T-cell (primary cell): Measurements from ENCODE around the gene DOCK9. TPM values are rescaled to one million over a fixed set of nuclear protein-coding genes. Genes with fewer than 3 reads are reported as not detected.

Experiments
- ATAC-seq, 4 experiments: fragments of 200-7000 bp in 3 of 4; fragments of 150-1000 bp in 1 of 4; cut with Tn5 transposase; replicated peaks in 1 of 4; 1 replicate in 3 of 4; 2 replicates in 1 of 4; pipeline ENCODE4 v1.10.0; 2021; ENCODE audit warnings: moderate library complexity in 3 of 4, mild to moderate bottlenecking in 2 of 4, moderate number of reproducible peaks in 1 of 4
- CTCF ChIA-PET, 2 donors: fragments of 300-600 bp; sonication (Branson Sonifier 250); formaldehyde crosslinking; loops; one replicate each; lab custom pipeline; 2022; ENCODE audit warnings: antibody characterized with exemption in 2 of 2; lab: Charles Lee
- POLR2A ChIA-PET, 2 donors: fragments of 300-600 bp; sonication (Branson Sonifier 250); formaldehyde crosslinking; loops; one replicate each; lab custom pipeline; 2022; ENCODE audit warnings: antibody characterized with exemption in 2 of 2; lab: Charles Lee
- DNase-seq, 35 experiments: peaks; one replicate each; pipeline versions ENCODE4 v3.0.0 to v3.0.0-alpha.2; 2013 to 2023
- H3K27ac ChIP-seq: one replicate; pipeline ENCODE4 v1.5.1; 2013; ENCODE audit warnings: low read length
- H3K27me3 ChIP-seq, 2 experiments: replicated peaks in 1 of 2; 1 replicate in 1 of 2; 2 replicates in 1 of 2; pipeline versions ENCODE4 v1.6.1 to v1.7.0; 2013; ENCODE audit warnings: low read length in 1 of 2, mixed read lengths in 1 of 2; ENCODE audit not compliant: control insufficient read depth in 2 of 2, insufficient read depth in 2 of 2; ENCODE audit errors: extremely low read depth in 1 of 2
- H3K36me3 ChIP-seq, 2 donors: 1 replicate in 1 of 2; 2 replicates in 1 of 2; pipeline versions ENCODE4 v1.6.1 to v1.7.0; 2013; ENCODE audit warnings: low read length in 1 of 2; ENCODE audit not compliant: control insufficient read depth in 2 of 2, insufficient read depth in 1 of 2; ENCODE audit errors: extremely low read depth in 1 of 2
- H3K4me1 ChIP-seq, 2 experiments: 1 replicate in 1 of 2; 2 replicates in 1 of 2; pipeline versions ENCODE4 v1.6.1 to v1.7.0; 2013; ENCODE audit warnings: low read length in 2 of 2, mixed read lengths in 1 of 2; ENCODE audit not compliant: insufficient read depth in 2 of 2, control insufficient read depth in 1 of 2; ENCODE audit errors: extremely low read depth in 1 of 2
- H3K4me3 ChIP-seq, 2 donors: 1 replicate in 1 of 2; 2 replicates in 1 of 2; pipeline versions ENCODE4 v1.5.1 to v1.7.0; 2013; ENCODE audit warnings: mild to moderate bottlenecking in 2 of 2, low read length in 1 of 2, moderate library complexity in 1 of 2; ENCODE audit not compliant: control insufficient read depth in 1 of 2; ENCODE audit errors: extremely low read depth in 1 of 2
- H3K9me3 ChIP-seq: 2 replicates; pipeline ENCODE4 v1.7.0; 2013
- H3K27ac Mint-ChIP-seq, 2 donors: one replicate each; pipeline ENCODE4 v1.8.0; 2020 to 2021; ENCODE audit warnings: mild to moderate bottlenecking in 2 of 2, mixed read lengths in 2 of 2
- H3K27me3 Mint-ChIP-seq, 2 donors: one replicate each; pipeline ENCODE4 v1.8.0; 2021 to 2022; ENCODE audit warnings: mixed read lengths in 2 of 2
- H3K36me3 Mint-ChIP-seq: one replicate; pipeline ENCODE4 v1.8.0; 2021; ENCODE audit warnings: mixed read lengths
- H3K4me1 Mint-ChIP-seq, 3 donors: one replicate each; pipeline ENCODE4 v1.8.0; 2020 to 2022; ENCODE audit warnings: mixed read lengths in 3 of 3, mild to moderate bottlenecking in 1 of 3
- H3K4me3 Mint-ChIP-seq, 3 donors: one replicate each; pipeline ENCODE4 v1.8.0; 2020 to 2022; ENCODE audit warnings: mild to moderate bottlenecking in 3 of 3, mixed read lengths in 3 of 3, moderate library complexity in 3 of 3
- H3K9me3 Mint-ChIP-seq, 3 donors: one replicate each; pipeline ENCODE4 v1.8.0; 2020 to 2022; ENCODE audit warnings: mixed read lengths in 3 of 3
- WGBS: methylation state at CpG from one replicate; pipeline ENCODE4 v1.1.5; 2013; ENCODE audit warnings: missing lambda C conversion rate; ENCODE audit not compliant: insufficient coverage; 5-methylcytosine and 5-hydroxymethylcytosine counted together
- total RNA-seq, 35 experiments: library from RNA in 6 of 35; stranded (reverse) in 6 of 35; fragments of 120-200 nt in 1 of 35; gene quantifications; one replicate each; pipeline versions ENCODE4 v1.2.1 to v1.2.4 and lab custom pipeline; 2013 to 2026

DOCK9 gene
- total RNA-seq, 5 donors from 2014 or later (not counting 1 experiment from before 2014, with no cell fraction given): 96.2 to 170 (median 162) TPM

- no peaks in the 10 kb centered on the region for H3K9me3 ChIP-seq
- CTCF ChIA-PET: no interaction called here
- H3K27me3 ChIP-seq: no peaks in the 10 kb centered on the region
- H3K27ac Mint-ChIP-seq: peak overlapping the region; percentile 5 to 23
- DNase-seq: no peak
- H3K9me3 Mint-ChIP-seq: peaks cover 4 to 13% (median 11%) of the 10 kb centered on the region in 3 donors
- no peak for ATAC-seq
- POLR2A ChIA-PET: no interaction called here
- no peak overlapping the region for H3K27ac ChIP-seq
- H3K27me3 Mint-ChIP-seq: no peaks in the 10 kb centered on the region
- WGBS: 100% methylated on average over 2 of the region's 5 CpGs
- no peak overlapping the region for H3K4me3 Mint-ChIP-seq
- H3K4me3 ChIP-seq: no peak overlapping the region
- no peaks in the 10 kb centered on the region for H3K4me1 ChIP-seq
- H3K36me3 Mint-ChIP-seq: peaks cover 89% of the 10 kb centered on the region
- peaks cover 10 to 75% of the 10 kb centered on the region in 2 donors for H3K36me3 ChIP-seq
- peaks cover 6 to 13% (median 10%) of the 10 kb centered on the region in 3 donors for H3K4me1 Mint-ChIP-seq
Measured at GRCh38 chr13:98878486-98879126, 99.3 kb downstream of the DOCK9 start.

DNA sequence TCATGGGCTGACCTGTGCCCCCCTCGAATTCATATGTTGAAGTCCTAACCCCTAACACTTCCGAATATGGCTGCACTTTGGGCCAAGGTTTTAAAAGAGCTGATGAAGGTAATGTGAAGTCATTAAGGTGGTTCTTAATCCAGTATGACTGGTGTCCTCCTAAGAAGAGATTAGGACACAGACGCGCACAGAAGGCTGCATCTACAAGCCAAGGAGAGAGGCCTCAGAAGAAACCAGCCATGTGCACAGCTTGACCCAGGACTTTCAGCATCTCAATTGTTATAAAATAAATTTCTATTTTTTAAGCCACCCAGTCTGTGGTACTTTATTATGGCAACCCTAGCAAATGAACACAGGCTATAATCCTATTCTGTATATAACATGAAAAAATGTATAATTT, 99.9 kb downstream of the DOCK9 start:
- H3K27me3 ChIP-seq: no peaks in the 10 kb centered on the region
- no peaks in the 10 kb centered on the region for H3K9me3 ChIP-seq
- ChIA-PET POLR2A (no interaction called here), CTCF (no interaction called here)
- Mint-ChIP-seq H3K4me1 (peaks cover 6 to 13% (median 10%) of the 10 kb centered on the region in 3 donors), H3K27me3 (no peaks in the 10 kb centered on the region), H3K9me3 (peaks cover 7 to 13% (median 11%) of the 10 kb centered on the region in 3 donors), H3K27ac (no peak overlapping the region), H3K36me3 (peaks cover 91% of the 10 kb centered on the region), H3K4me3 (no peak overlapping the region)
- ATAC-seq: no peak
- WGBS: 90% methylated on average over 2 of the region's 4 CpGs
- no peak overlapping the region for H3K4me3 ChIP-seq
- peaks cover 16 to 77% of the 10 kb centered on the region in 2 donors for H3K36me3 ChIP-seq
- DNase-seq: no peak
- no peaks in the 10 kb centered on the region for H3K4me1 ChIP-seq
- H3K27ac ChIP-seq: no peak overlapping the region

DNA sequence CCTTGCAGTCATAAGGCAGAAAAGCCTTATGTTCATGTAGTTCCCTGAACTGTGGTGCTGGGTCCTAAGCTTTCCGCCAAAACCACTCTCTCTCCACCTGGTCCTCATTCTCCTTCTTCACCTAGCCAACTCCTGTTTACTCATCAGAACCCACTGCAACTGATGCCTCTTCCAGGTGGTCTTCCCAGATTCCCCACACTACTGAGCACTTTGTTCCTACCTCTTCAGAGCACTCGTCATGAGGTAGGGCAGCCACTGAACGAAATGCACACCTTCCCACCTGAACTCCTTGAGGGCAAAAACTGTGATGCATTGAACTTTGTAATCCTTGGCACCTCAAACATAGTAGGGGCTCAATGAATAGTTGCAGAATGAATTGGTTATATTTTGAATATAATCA, 100.4 kb downstream of the DOCK9 start:
- H3K4me1 Mint-ChIP-seq: peaks cover 6 to 14% (median 10%) of the 10 kb centered on the region in 3 donors
- peaks cover 7 to 13% (median 11%) of the 10 kb centered on the region in 3 donors for H3K9me3 Mint-ChIP-seq
- no peak overlapping the region for H3K27ac Mint-ChIP-seq
- H3K4me3 Mint-ChIP-seq: no peak overlapping the region
- H3K4me1 ChIP-seq: no peaks in the 10 kb centered on the region
- H3K9me3 ChIP-seq: no peaks in the 10 kb centered on the region
- H3K27ac ChIP-seq: no peak overlapping the region
- ChIA-PET POLR2A (no interaction called here), CTCF (no interaction called here)
- H3K4me3 ChIP-seq: no peak overlapping the region
- peaks cover 16 to 72% of the 10 kb centered on the region in 2 donors for H3K36me3 ChIP-seq
- ATAC-seq (no peak), DNase-seq (no peak)
- peaks cover 91% of the 10 kb centered on the region for H3K36me3 Mint-ChIP-seq
- WGBS: no CpG with 5 or more reads among the region's 3 CpGs
- no peaks in the 10 kb centered on the region for H3K27me3 ChIP-seq
- no peaks in the 10 kb centered on the region for H3K27me3 Mint-ChIP-seq

DNA sequence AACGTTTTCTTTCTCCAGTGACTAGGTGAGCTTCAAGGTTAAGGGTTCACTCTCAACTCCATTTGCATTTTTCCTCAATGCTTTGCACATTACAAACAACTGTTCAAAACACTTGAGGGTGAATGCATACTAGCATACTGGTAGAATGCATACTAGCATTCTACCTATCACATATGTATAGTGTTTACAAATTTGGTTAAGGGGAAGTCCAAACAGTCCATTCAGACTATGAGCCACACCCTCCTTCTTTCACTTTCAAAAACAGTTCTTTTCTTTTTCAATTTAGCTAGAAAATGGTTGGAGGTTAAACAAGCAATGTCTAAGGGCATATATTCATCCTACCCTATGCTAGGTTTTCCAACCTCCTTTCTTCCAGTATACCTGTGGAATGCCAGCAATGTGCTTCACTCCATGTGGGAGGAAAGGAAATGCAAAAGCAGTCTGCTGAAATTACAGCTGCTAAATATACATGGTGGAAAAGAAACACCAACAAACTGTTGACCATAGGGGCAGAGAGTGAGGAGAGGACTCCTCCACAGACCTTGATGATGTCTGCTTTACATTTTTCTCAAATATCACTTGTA, 102.6 kb downstream of the DOCK9 start:
- H3K36me3 ChIP-seq: peaks cover 16 to 62% of the 10 kb centered on the region in 2 donors
- peaks cover 14 to 26% (median 16%) of the 10 kb centered on the region in 3 donors for H3K4me1 Mint-ChIP-seq
- no peak overlapping the region for H3K27ac Mint-ChIP-seq
- H3K36me3 Mint-ChIP-seq: peaks cover 90% of the 10 kb centered on the region
- H3K27me3 ChIP-seq: no peaks in the 10 kb centered on the region
- H3K27ac ChIP-seq: no peak overlapping the region
- WGBS: 57% methylated on average over 1 of the region's 1 CpG
- H3K9me3 Mint-ChIP-seq: peaks cover 7 to 13% (median 11%) of the 10 kb centered on the region in 3 donors
- no peaks in the 10 kb centered on the region for H3K4me1 ChIP-seq
- ChIA-PET POLR2A (no interaction called here), CTCF (no interaction called here)
- no peaks in the 10 kb centered on the region for H3K9me3 ChIP-seq
- H3K4me3 Mint-ChIP-seq: no peak overlapping the region
- H3K27me3 Mint-ChIP-seq: no peaks in the 10 kb centered on the region
- DNase-seq (no peak), ATAC-seq (peak in 1 of 4 experiments; percentile 55)
- no peak overlapping the region for H3K4me3 ChIP-seq

DNA sequence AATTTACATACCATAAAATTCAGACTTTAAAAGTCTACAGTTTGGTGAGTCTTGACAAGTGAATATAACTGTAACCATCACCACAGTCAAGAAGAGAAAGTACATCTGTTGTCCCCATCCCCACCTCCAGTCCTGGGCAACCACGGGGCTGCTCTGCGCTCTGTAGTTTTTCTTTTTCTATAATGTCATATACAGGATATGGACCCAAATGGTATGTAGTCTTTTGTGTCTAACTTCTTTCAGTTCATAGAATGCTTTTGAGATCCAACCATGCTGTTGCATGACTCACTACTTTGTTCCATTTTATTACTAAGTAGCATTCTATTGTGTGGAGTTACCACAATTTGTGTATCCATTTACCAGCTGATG, 103.9 kb downstream of the DOCK9 start:
- H3K9me3 ChIP-seq: no peaks in the 10 kb centered on the region
- no peak overlapping the region for H3K27ac Mint-ChIP-seq
- ATAC-seq: no peak
- H3K9me3 Mint-ChIP-seq: peaks cover 7 to 13% (median 11%) of the 10 kb centered on the region in 3 donors
- no peaks in the 10 kb centered on the region for H3K4me1 ChIP-seq
- H3K27me3 Mint-ChIP-seq: no peaks in the 10 kb centered on the region
- no CpG with 5 or more reads among the region's 2 CpGs for WGBS
- H3K27ac ChIP-seq: no peak overlapping the region
- H3K36me3 Mint-ChIP-seq: peaks cover 82% of the 10 kb centered on the region
- H3K4me1 Mint-ChIP-seq: peaks cover 14 to 26% (median 16%) of the 10 kb centered on the region in 3 donors
- ChIA-PET CTCF (no interaction called here), POLR2A (interaction anchor here in 1 of 2 donors (0.6 kb wide), 1 partner anchor 172 kb away, joined by 8 read pairs; no protein-coding TSS in a partner anchor)
- peaks cover 18 to 58% of the 10 kb centered on the region in 2 donors for H3K36me3 ChIP-seq
- H3K27me3 ChIP-seq: no peaks in the 10 kb centered on the region
- no peak for DNase-seq
- no peak overlapping the region for H3K4me3 Mint-ChIP-seq
- no peak overlapping the region for H3K4me3 ChIP-seq

- ChIA-PET CTCF (no interaction called here), POLR2A (no interaction called here)
- no peaks in the 10 kb centered on the region for H3K27me3 Mint-ChIP-seq
- peaks cover 7 to 13% (median 11%) of the 10 kb centered on the region in 3 donors for H3K9me3 Mint-ChIP-seq
- ATAC-seq (no peak), DNase-seq (no peak)
- H3K4me1 Mint-ChIP-seq: peaks cover 14 to 26% (median 16%) of the 10 kb centered on the region in 3 donors
- no peaks in the 10 kb centered on the region for H3K27me3 ChIP-seq
- H3K9me3 ChIP-seq: no peaks in the 10 kb centered on the region
- H3K27ac Mint-ChIP-seq: no peak overlapping the region
- WGBS: no CpG with 5 or more reads among the region's 3 CpGs
- no peak overlapping the region for H3K27ac ChIP-seq
- H3K36me3 Mint-ChIP-seq: peaks cover 78% of the 10 kb centered on the region
- H3K4me3 Mint-ChIP-seq: no peak overlapping the region
- H3K4me3 ChIP-seq: no peak overlapping the region
- peaks cover 15 to 57% of the 10 kb centered on the region in 2 donors for H3K36me3 ChIP-seq
- H3K4me1 ChIP-seq: no peaks in the 10 kb centered on the region
Measured at GRCh38 chr13:98873377-98874028, 104.4 kb downstream of the DOCK9 start.
